Measurements from ENCODE around the gene ARHGEF1.

DNA sequence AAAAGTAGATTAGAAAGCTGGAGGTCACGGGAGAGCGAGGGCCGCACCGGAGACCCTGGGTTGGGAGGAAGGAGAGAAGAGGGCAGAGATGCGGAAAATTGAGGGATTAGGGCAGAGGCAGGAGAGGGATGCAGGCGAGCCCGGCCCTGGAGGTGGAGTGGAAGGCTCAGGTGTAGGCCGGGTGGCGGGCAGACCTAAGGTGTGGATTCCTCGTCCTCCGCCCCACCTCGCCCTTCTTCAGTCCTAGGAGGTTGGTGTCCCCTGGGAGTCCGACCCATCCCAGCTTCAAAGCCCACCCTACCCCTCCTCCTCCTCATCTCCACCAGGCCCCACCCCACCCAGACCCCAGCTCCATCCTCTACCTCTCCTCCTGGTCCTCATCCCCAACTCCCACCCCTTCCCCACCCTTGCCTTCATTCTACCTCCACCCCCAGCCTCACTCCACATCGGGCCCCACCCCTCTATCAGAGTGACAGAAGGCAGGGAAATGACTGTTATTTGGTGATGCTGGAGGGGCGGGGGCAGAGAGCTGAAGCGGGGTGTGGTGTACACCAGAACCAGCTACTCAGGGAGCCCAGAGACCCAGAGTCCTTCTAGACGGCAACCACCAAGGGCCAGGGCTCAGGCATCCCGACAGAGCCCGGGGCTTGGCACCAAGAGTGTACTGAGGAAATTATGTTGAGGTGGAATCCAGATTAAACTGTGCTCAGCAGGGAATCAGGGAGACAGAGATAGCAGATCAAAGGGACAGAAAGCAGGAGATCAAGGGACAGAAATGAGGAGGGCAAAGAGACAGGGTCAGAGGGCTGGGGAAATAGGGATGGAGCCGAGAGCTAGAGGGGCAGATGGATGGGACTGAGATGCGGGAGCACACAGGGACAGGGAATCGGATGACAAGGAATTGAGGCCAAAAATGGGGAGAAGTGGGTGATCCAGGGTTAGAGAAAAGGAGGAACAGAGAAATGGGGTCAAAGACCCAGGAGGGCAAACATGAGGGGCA is 38.9 kb downstream of the ARHGEF1 start:
- TF ChIP-seq, protein P1, sequence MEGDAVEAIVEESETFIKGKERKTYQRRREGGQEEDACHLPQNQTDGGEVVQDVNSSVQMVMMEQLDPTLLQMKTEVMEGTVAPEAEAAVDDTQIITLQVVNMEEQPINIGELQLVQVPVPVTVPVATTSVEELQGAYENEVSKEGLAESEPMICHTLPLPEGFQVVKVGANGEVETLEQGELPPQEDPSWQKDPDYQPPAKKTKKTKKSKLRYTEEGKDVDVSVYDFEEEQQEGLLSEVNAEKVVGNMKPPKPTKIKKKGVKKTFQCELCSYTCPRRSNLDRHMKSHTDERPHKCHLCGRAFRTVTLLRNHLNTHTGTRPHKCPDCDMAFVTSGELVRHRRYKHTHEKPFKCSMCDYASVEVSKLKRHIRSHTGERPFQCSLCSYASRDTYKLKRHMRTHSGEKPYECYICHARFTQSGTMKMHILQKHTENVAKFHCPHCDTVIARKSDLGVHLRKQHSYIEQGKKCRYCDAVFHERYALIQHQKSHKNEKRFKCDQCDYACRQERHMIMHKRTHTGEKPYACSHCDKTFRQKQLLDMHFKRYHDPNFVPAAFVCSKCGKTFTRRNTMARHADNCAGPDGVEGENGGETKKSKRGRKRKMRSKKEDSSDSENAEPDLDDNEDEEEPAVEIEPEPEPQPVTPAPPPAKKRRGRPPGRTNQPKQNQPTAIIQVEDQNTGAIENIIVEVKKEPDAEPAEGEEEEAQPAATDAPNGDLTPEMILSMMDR (optimal IDR thresholded peaks at IDR 0.05 in 1 of 3, IDR thresholded peaks at IDR 0.05 in 1 of 3, conservative IDR thresholded peaks at IDR 0.05 in 1 of 3; ENCODE audit: extremely low read depth in 1 of 3, insufficient read depth in 2 of 3, low read length in 3 of 3): no peak
- TF ChIP-seq EZH2 (IDR thresholded peaks at IDR 0.05; ENCODE audit: low read length): peak; percentile 7
